Peyer's patch (tissue), 4 donors: ENCODE data around the gene CEP164. TPM values are rescaled to one million over a fixed set of nuclear protein-coding genes. Genes with fewer than 3 reads are reported as not detected.

Experiments used
- DNase-seq, 3 donors: peaks; one replicate each; pipeline ENCODE4 v3.0.0-alpha.2; 2017 to 2019
- H3K27ac ChIP-seq, 4 donors: fragments of 200-600 bp; sonication (generic); one replicate each; pipeline ENCODE4 v1.5.1; 2016 to 2019
- H3K27me3 ChIP-seq, 2 donors: fragments of 200-600 bp; sonication (generic); one replicate each; pipeline ENCODE4 v1.5.1; 2019
- H3K36me3 ChIP-seq, 3 donors: fragments of 200-600 bp; sonication (generic); one replicate each; pipeline ENCODE4 v1.5.1; 2016 to 2019
- H3K4me1 ChIP-seq, 4 donors: fragments of 200-600 bp; sonication (generic); one replicate each; pipeline ENCODE4 v1.5.1; 2016 to 2019
- H3K4me3 ChIP-seq, 4 donors: fragments of 200-600 bp; sonication (generic); 1 replicate in 3 of 4; 2 replicates in 1 of 4; pipeline ENCODE4 v1.5.1; 2016 to 2019; ENCODE audit warnings: mild to moderate bottlenecking in 1 of 4
- H3K9me3 ChIP-seq, 4 donors: fragments of 200-600 bp; sonication (generic); one replicate each; pipeline ENCODE4 v1.5.1; 2016 to 2019; ENCODE audit warnings: mild to moderate bottlenecking in 1 of 4
- POLR2A ChIP-seq, 2 donors: fragments of 450-650 bp; IDR thresholded peaks; one replicate each; pipeline ENCODE4 v1.5.1; 2017; ENCODE audit warnings: antibody characterized with exemption in 2 of 2, mild to moderate bottlenecking in 2 of 2, moderate library complexity in 2 of 2
- total RNA-seq, 4 donors: library from RNA; depleted of rRNA; stranded (reverse); fragments of >200 nt; gene quantifications; one replicate each; pipeline ENCODE4 v1.1.0, GENCODE V29; 2016
- TF ChIP-seq, protein P1 (sequence below), 6 experiments: fragments of 450-650 bp in 4 of 6; fragments of 200-600 bp in 2 of 6; sonication (generic) in 1 of 6; IDR thresholded peaks; one replicate each; pipeline ENCODE4 v1.5.1; 2017 to 2019; ENCODE audit warnings: antibody characterized with exemption in 6 of 6, mild to moderate bottlenecking in 3 of 6, moderate library complexity in 1 of 6

CEP164 gene
- total RNA-seq, 4 donors from 2014 or later = 12.3 to 45.4 (median 27.2) TPM

DNA sequence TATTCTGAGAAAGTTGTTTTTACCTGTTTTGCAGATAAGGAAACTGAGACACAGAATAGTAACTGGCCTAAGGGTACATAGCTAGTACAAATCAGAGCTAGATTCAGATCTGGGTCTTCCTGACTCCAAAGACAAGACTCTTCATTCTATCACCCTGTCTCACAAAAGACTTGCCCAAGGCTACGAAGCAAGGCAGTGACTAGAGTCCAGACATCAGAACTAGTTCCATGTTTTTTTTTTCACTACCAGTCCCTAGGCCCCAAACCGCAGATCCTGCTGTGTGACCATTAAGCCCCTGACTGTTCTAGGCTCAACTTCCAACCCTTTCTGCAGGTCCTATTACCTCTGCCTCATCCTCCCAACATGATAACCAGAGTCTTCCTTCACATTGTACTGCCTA is 35.0 kb upstream of the CEP164 start:
- peaks cover 0 to 34% (median 0%) of the 10 kb centered on the region in 3 donors for H3K36me3 ChIP-seq
- TF ChIP-seq, protein P1, sequence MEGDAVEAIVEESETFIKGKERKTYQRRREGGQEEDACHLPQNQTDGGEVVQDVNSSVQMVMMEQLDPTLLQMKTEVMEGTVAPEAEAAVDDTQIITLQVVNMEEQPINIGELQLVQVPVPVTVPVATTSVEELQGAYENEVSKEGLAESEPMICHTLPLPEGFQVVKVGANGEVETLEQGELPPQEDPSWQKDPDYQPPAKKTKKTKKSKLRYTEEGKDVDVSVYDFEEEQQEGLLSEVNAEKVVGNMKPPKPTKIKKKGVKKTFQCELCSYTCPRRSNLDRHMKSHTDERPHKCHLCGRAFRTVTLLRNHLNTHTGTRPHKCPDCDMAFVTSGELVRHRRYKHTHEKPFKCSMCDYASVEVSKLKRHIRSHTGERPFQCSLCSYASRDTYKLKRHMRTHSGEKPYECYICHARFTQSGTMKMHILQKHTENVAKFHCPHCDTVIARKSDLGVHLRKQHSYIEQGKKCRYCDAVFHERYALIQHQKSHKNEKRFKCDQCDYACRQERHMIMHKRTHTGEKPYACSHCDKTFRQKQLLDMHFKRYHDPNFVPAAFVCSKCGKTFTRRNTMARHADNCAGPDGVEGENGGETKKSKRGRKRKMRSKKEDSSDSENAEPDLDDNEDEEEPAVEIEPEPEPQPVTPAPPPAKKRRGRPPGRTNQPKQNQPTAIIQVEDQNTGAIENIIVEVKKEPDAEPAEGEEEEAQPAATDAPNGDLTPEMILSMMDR (IDR thresholded peaks at IDR 0.05) = no peak
- no peak for TF ChIP-seq POLR2A (IDR thresholded peaks at IDR 0.05)
- H3K27ac ChIP-seq = no peak overlapping the region
- DNase-seq = no peak
- H3K4me1 ChIP-seq = no peaks in the 10 kb centered on the region
- no peaks in the 10 kb centered on the region for H3K9me3 ChIP-seq
- H3K27me3 ChIP-seq = no peaks in the 10 kb centered on the region
- H3K4me3 ChIP-seq = no peak overlapping the region

DNA sequence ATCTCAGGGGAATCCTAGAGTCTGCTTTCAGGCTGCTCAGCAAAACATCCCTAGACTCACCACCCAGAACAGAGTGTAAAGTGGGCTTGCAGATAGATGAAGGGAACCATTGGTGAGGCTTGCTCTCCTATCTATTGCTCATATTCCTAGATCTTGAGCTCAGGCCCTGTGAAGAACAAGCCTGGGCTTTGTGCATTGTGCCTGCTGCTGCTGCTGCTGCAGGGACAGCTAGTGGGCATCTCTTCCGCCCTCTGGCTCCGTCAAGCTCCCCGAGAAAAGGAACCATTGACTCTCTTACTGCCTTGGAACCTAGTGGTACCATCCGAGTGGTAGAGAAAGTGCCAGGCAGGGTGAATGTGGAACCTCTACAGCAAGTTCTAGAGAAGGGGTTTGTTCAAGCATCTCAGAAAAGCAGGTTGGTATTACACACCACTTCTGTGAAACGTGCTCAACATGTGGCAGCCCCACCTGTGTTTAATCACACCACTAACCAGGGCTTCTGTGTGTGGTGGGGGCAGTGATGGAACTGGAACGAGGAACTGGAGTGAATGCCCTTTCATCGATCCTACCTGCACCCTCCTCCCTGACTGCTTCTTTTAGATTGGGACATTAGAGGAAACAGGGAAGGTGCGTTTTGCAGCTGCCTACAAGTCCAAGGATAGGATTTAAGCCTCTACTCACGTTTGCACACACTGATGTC is 32.1 kb upstream of the CEP164 start:
- no peaks in the 10 kb centered on the region for H3K9me3 ChIP-seq
- TF ChIP-seq, protein P1 (IDR thresholded peaks at IDR 0.05) = no peak
- TF ChIP-seq POLR2A (IDR thresholded peaks at IDR 0.05) = no peak
- no peak overlapping the region for H3K27ac ChIP-seq
- DNase-seq = no peak
- H3K4me1 ChIP-seq = peaks cover 0 to 13% (median 0%) of the 10 kb centered on the region in 4 donors
- no peaks in the 10 kb centered on the region for H3K27me3 ChIP-seq
- H3K4me3 ChIP-seq = no peak overlapping the region
- H3K36me3 ChIP-seq = peaks cover 0 to 18% (median 0%) of the 10 kb centered on the region in 3 donors

DNA sequence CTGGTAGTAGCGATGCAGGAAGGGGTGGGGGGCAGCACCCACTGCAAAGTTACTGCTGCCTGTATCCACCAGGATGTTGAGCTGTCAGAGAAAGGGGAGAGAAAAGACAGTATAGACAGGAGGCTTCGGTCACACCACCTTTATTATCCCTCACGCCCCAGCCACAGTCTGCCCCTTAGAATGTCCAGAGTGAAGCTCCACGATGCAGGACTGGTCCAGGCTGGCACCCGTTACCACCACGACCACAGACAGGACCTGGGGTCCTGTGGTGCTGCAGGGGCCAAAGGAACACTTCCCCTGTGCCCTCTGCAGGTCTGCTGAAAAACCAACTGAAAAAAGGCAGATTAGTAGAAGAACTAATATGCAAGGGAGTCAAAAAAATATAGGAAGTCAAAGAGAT is 30.8 kb upstream of the CEP164 start:
- Histone ChIP-seq H3K36me3 (peaks cover 0 to 9% (median 0%) of the 10 kb centered on the region in 3 donors), H3K27me3 (no peaks in the 10 kb centered on the region), H3K9me3 (no peaks in the 10 kb centered on the region), H3K27ac (no peak overlapping the region), H3K4me3 (no peak overlapping the region), H3K4me1 (peaks cover 0 to 14% (median 0%) of the 10 kb centered on the region in 4 donors)
- no peak for DNase-seq
- TF ChIP-seq, protein P1 (IDR thresholded peaks at IDR 0.05) = no peak
- no peak for TF ChIP-seq POLR2A (IDR thresholded peaks at IDR 0.05)

GRCh38 chr11:117298195-117298594 is 29.5 kb upstream of the CEP164 start:
- Histone ChIP-seq H3K4me1 (peaks cover 0 to 14% (median 0%) of the 10 kb centered on the region in 4 donors), H3K36me3 (peaks cover 0 to 4% (median 0%) of the 10 kb centered on the region in 3 donors), H3K9me3 (no peaks in the 10 kb centered on the region), H3K27me3 (no peaks in the 10 kb centered on the region), H3K4me3 (no peak overlapping the region), H3K27ac (no peak overlapping the region)
- no peak for TF ChIP-seq POLR2A (IDR thresholded peaks at IDR 0.05)
- TF ChIP-seq, protein P1 (IDR thresholded peaks at IDR 0.05) = no peak
- peak in 1 of 3 donors; percentile 40 for DNase-seq

DNA sequence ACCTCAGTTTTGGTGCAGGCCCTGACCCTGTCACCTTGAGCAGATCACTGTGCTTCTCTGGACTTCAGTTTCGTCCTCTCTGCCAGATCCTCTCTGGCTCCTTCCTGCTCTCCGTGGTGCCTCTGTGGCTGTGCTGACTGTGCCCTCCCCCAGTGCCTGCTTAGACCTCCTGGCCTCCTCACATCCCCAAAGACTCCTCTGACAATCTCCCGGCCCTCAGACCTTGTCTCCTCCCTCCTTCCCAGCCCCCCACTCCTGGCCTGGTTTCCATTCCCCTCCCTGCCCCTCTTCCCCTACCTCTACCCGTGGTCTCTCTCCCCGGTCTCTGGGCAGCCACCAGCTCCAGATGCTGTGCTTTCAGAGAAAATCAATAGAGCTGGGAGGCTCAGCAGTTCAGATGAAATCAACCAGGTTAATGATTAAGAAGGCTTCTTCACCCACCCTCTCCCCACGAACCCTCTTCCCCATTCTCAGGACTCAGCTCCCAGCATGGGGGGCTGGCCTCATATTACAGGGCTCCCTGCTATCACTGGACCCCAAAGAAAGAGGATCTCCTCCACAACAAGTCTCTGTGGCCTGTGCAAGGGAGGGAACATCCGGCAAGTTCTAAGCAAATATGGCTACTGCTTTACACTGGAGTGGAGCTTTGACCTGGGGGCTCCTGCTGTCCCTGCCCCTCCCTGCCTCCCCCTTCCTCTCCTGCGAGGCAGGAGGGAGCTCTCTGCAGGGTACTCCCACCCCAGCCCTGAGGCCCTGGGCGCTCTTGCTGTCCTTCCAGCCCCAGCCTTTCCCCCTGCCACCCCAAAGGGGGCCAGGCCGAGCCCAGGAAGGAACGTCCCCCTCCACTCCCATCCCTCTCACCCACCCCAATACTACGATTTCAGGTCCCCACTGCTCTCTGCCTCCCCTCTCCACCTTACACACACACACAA is 28.0 kb upstream of the CEP164 start:
- TF ChIP-seq, protein P1 (IDR thresholded peaks at IDR 0.05) = no peak
- TF ChIP-seq POLR2A (IDR thresholded peaks at IDR 0.05) = no peak
- Histone ChIP-seq H3K4me3 (peak overlapping the region in 1 of 4 donors; percentile 19), H3K36me3 (peaks cover 0 to 4% (median 0%) of the 10 kb centered on the region in 3 donors)

More for the DNA sequence above, 28.0 kb upstream of the CEP164 start:
- peak overlapping the region in 1 of 4 donors; percentile 25 for H3K27ac ChIP-seq
- H3K4me1 ChIP-seq = peaks cover 0 to 14% (median 0%) of the 10 kb centered on the region in 4 donors
- H3K27me3 ChIP-seq = no peaks in the 10 kb centered on the region
- DNase-seq = peak in 1 of 3 donors; percentile 38
- no peaks in the 10 kb centered on the region for H3K9me3 ChIP-seq
